CD4-positive, alpha-beta T cell treated with Interleukin-6 for 4 hours (primary cell): ENCODE measurements around the gene POU3F1.
"Not testable (repeated sequence)": the region's sequence is repeated elsewhere in the genome, so short reads cannot be mapped to it uniquely, and the experiment has no call there.

ENCODE experiments used
- DNase-seq: peaks from one replicate; pipeline ENCODE4 v3.0.0-alpha.2; 2020; ENCODE audit warnings: mixed read lengths

POU3F1 gene

GRCh38 chr1:38046884-38047602 is 450 bp upstream of the POU3F1 start:
- DNase-seq = peak; percentile 86

GRCh38 chr1:38045401-38046332 is 926 bp downstream of the POU3F1 start:
- DNase-seq = peak; percentile 7

- DNase-seq = peak; percentile 11
Measured at GRCh38 chr1:38044221-38045215, 2.1 kb downstream of the POU3F1 start.

GRCh38 chr1:38043036-38043747 is 3.4 kb downstream of the POU3F1 start:
- no peak for DNase-seq

GRCh38 chr1:38041936-38042834 is 4.4 kb downstream of the POU3F1 start:
- DNase-seq = no peak

- no peak for DNase-seq
Measured at GRCh38 chr1:38039331-38040088, 7.1 kb downstream of the POU3F1 start.

GRCh38 chr1:38038861-38039260 is 7.7 kb downstream of the POU3F1 start:
- DNase-seq = no peak

- peak; percentile 19 for DNase-seq
Measured at GRCh38 chr1:38037221-38037939, 9.2 kb downstream of the POU3F1 start.

- no peak for DNase-seq
Measured at GRCh38 chr1:38034871-38035270, 11.7 kb downstream of the POU3F1 start.

GRCh38 chr1:38032992-38033391 is 13.6 kb downstream of the POU3F1 start:
- not testable (repeated sequence) for DNase-seq

- no peak for DNase-seq
Measured at GRCh38 chr1:38031513-38031866, 15.1 kb downstream of the POU3F1 start.

GRCh38 chr1:38030596-38031512 is 15.7 kb downstream of the POU3F1 start:
- DNase-seq = no peak

GRCh38 chr1:38029685-38030511 is 16.7 kb downstream of the POU3F1 start:
- peak; percentile 60 for DNase-seq

GRCh38 chr1:38029081-38029681 is 17.4 kb downstream of the POU3F1 start:
- no peak for DNase-seq

GRCh38 chr1:38028671-38029070 is 17.9 kb downstream of the POU3F1 start:
- DNase-seq = no peak

- DNase-seq = no peak
Measured at GRCh38 chr1:38028105-38028591, 18.4 kb downstream of the POU3F1 start.
